ENCODE data around the gene SFXN5.

GRCh38 chr2:72926811-72927465 is 144.6 kb downstream of the SFXN5 start:
- TF ChIP-seq CEBPB (IDR thresholded peaks at IDR 0.05), result no peak
- TF ChIP-seq USF1 (IDR thresholded peaks at IDR 0.05), result no peak
- TF ChIP-seq ZBTB7A (IDR thresholded peaks at IDR 0.05; ENCODE audit: low read depth), result no peak
- no peak for TF ChIP-seq REST (IDR thresholded peaks at IDR 0.05; ENCODE audit: low read depth)
- TF ChIP-seq NFIC (IDR thresholded peaks at IDR 0.05), result no peak
- no peak for TF ChIP-seq RAD21 (IDR thresholded peaks at IDR 0.05; ENCODE audit: low read depth)
- no peak for TF ChIP-seq YY1 (IDR thresholded peaks at IDR 0.05; ENCODE audit: low read depth)
- no peak for TF ChIP-seq EGR1 (IDR thresholded peaks at IDR 0.05)
- no peak for TF ChIP-seq TEAD4 (IDR thresholded peaks at IDR 0.05)
- no peak for TF ChIP-seq EP300 (IDR thresholded peaks at IDR 0.05; ENCODE audit: borderline replicate concordance)
- TF ChIP-seq CREB1 (IDR thresholded peaks at IDR 0.05; ENCODE audit: low read depth), result no peak
- TF ChIP-seq MAX (IDR thresholded peaks at IDR 0.05), result no peak
